Right lobe of liver (tissue), 4 donors: ENCODE results near the gene GPS2.

Experiments used
- CTCF ChIP-seq, 4 donors: fragments of 200-600 bp in 3 of 4; fragments of 450-650 bp in 1 of 4; IDR thresholded peaks; one replicate each; pipeline versions ENCODE4 v1.5.1 to v1.8.0; 2016 to 2022; ENCODE audit warnings: antibody characterized with exemption in 4 of 4, mild to moderate bottlenecking in 2 of 4
- POLR2A ChIP-seq: fragments of 450-650 bp; IDR thresholded peaks from one replicate; pipeline ENCODE4 v1.6.1; 2017; ENCODE audit warnings: antibody characterized with exemption, mild to moderate bottlenecking
- donor health status: DM: no; HTN: no; CAD: no.
- donor health status: DM: no; HTN: no; CAD: no.
- donor health status: DM: no; HTN: yes; CAD: no.

- TF ChIP-seq POLR2A = peak; percentile 23
- no peak for TF ChIP-seq CTCF (IDR thresholded peaks at IDR 0.05)
Measured at GRCh38 chr17:7313088-7313889, 1.9 kb downstream of the GPS2 start.
